CD8-positive, alpha-beta memory T cell (primary cell): ENCODE measurements around the gene LRCH4. TPM values are rescaled to one million over a fixed set of nuclear protein-coding genes. Genes with fewer than 3 reads are reported as not detected.

Experiments used
- CTCF ChIA-PET: fragments of 350-600 bp; sonication (Branson Sonifier 250); formaldehyde crosslinking; loops from one replicate; lab custom pipeline; 2021; ENCODE audit warnings: antibody characterized with exemption; lab: Charles Lee
- POLR2A ChIA-PET: fragments of 350-600 bp; sonication (Branson Sonifier 250); formaldehyde crosslinking; loops from one replicate; lab custom pipeline; 2021; ENCODE audit warnings: antibody characterized with exemption; lab: Charles Lee
- DNase-seq, 5 donors: peaks; one replicate each; pipeline versions ENCODE4 v3.0.0 to v3.0.0-alpha.2; 2020 to 2022; ENCODE audit warnings: mixed read lengths in 1 of 5
- H3K27ac ChIP-seq: one replicate; pipeline ENCODE4 v1.7.0; 2013; ENCODE audit warnings: low read depth, mild to moderate bottlenecking, low read length, moderate library complexity
- H3K27me3 ChIP-seq: 2 replicates; pipeline ENCODE4 v1.7.0; 2013; ENCODE audit warnings: low read length, mild to moderate bottlenecking; ENCODE audit not compliant: insufficient read depth, poor library complexity, severe bottlenecking
- H3K36me3 ChIP-seq: 2 replicates; pipeline ENCODE4 v1.7.0; 2013; ENCODE audit warnings: mild to moderate bottlenecking, low read length, moderate library complexity; ENCODE audit not compliant: insufficient read depth
- H3K4me1 ChIP-seq: 2 replicates; pipeline ENCODE4 v1.7.0; 2013; ENCODE audit warnings: mild to moderate bottlenecking, low read length, moderate library complexity; ENCODE audit not compliant: insufficient read depth
- H3K4me3 ChIP-seq: 2 replicates; pipeline ENCODE4 v1.7.0; 2013; ENCODE audit warnings: mild to moderate bottlenecking, low read length
- H3K9me3 ChIP-seq: 2 replicates; pipeline ENCODE4 v1.7.0; 2013; ENCODE audit warnings: mild to moderate bottlenecking, low read length
- H3K27ac Mint-ChIP-seq, 8 donors: one replicate each; pipeline ENCODE4 v1.8.0; 2020 to 2021; ENCODE audit warnings: mixed read lengths in 8 of 8, mild to moderate bottlenecking in 6 of 8, inconsistent platforms in 3 of 8, moderate library complexity in 3 of 8
- H3K27me3 Mint-ChIP-seq, 2 donors: one replicate each; pipeline ENCODE4 v1.8.0; 2020 to 2021; ENCODE audit warnings: mixed read lengths in 2 of 2, mild to moderate bottlenecking in 1 of 2, moderate library complexity in 1 of 2
- H3K36me3 Mint-ChIP-seq, 3 donors: one replicate each; pipeline ENCODE4 v1.8.0; 2020 to 2021; ENCODE audit warnings: mixed read lengths in 3 of 3, inconsistent platforms in 1 of 3, mild to moderate bottlenecking in 1 of 3
- H3K4me1 Mint-ChIP-seq, 3 donors: one replicate each; pipeline ENCODE4 v1.8.0; 2020 to 2021; ENCODE audit warnings: mixed read lengths in 3 of 3, inconsistent platforms in 1 of 3, mild to moderate bottlenecking in 1 of 3
- H3K4me3 Mint-ChIP-seq, 7 donors: one replicate each; pipeline ENCODE4 v1.8.0; 2020 to 2021; ENCODE audit warnings: mixed read lengths in 7 of 7, mild to moderate bottlenecking in 6 of 7, moderate library complexity in 4 of 7, inconsistent platforms in 2 of 7
- H3K9me3 Mint-ChIP-seq, 5 donors: one replicate each; pipeline ENCODE4 v1.8.0; 2020 to 2022; ENCODE audit warnings: mixed read lengths in 5 of 5, mild to moderate bottlenecking in 3 of 5, moderate library complexity in 2 of 5, inconsistent platforms in 1 of 5
- polyA plus RNA-seq: library from polyadenylated mRNA; unstranded; fragments of 300-500 nt; fragmentation: Illumina TruSeq; gene quantifications from one replicate; pipeline ENCODE4 v1.2.3, GENCODE V29; 2021
- total RNA-seq, 2 experiments: library from RNA; stranded (reverse); gene quantifications; one replicate each; pipeline ENCODE4 v1.2.3, GENCODE V29; 2021

LRCH4 gene
- total and polyA plus RNA-seq, 3 experiments from 2014 or later, result 101 to 153 (median 109) TPM

DNA sequence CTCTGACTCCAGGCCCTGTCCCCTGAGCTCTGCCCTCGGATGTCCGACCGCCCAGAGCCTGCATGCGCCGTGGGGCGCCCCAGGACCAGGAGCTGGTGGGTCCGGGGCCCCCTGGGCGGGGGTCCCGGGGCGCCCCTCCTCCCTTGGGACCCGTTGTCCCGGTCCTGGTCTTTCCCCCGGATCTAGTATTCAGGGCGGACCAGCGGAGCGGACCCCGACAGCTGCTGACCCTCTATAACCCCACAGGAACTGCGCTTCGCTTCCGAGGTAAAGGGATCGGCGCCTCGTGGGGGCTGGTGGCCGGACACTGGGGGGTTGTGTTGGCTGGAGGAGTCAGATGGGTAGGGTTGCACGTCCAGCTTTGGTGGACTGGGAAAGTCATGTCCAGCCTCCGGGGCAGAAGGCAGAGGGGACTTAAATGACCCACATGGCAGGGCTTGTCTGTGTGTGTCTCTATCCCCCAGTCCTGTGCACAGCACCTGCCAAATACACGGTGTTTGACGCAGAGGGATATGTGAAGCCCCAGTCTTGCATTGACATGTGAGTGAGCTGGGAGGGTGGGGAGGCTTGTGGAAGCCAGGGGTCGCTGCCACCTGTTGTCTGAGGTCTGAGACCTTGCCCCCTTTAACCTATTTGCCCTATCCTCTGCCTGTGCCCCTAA, 26.9 kb upstream of the LRCH4 start:
- Mint-ChIP-seq H3K36me3 (peaks cover 0 to 10% (median 7%) of the 10 kb centered on the region in 3 donors), H3K4me1 (peaks cover 20 to 24% (median 23%) of the 10 kb centered on the region in 3 donors), H3K4me3 (peak overlapping the region; percentile 85 to 100 (median 98)), H3K27me3 (no peaks in the 10 kb centered on the region), H3K9me3 (no peaks in the 10 kb centered on the region), H3K27ac (peak overlapping the region in 7 of 8 donors; percentile 39 to 94 (median 87))
- Histone ChIP-seq H3K4me3 (peak overlapping the region; percentile 99), H3K27ac (peak overlapping the region; percentile 99), H3K27me3 (no peaks in the 10 kb centered on the region), H3K4me1 (peaks cover 19% of the 10 kb centered on the region), H3K36me3 (no peaks in the 10 kb centered on the region), H3K9me3 (no peaks in the 10 kb centered on the region)
- peak in 2 of 5 donors; percentile 17 to 43 for DNase-seq
- POLR2A ChIA-PET, result interaction anchor here (0.8 to 3.5 kb wide), 14 partner anchors 14 to 183 kb away, joined by 3 to 31 read pairs (median 10); partner anchors contain the start of genes FBXO24, GNB2, LRCH4 and MEPCE
- CTCF ChIA-PET, result interaction anchor here (1.0 to 3.4 kb wide), 21 partner anchors 8 to 239 kb away, joined by 3 to 21 read pairs (median 6); partner anchors contain the start of genes FBXO24, GIGYF1, LRCH4 and POP7

DNA sequence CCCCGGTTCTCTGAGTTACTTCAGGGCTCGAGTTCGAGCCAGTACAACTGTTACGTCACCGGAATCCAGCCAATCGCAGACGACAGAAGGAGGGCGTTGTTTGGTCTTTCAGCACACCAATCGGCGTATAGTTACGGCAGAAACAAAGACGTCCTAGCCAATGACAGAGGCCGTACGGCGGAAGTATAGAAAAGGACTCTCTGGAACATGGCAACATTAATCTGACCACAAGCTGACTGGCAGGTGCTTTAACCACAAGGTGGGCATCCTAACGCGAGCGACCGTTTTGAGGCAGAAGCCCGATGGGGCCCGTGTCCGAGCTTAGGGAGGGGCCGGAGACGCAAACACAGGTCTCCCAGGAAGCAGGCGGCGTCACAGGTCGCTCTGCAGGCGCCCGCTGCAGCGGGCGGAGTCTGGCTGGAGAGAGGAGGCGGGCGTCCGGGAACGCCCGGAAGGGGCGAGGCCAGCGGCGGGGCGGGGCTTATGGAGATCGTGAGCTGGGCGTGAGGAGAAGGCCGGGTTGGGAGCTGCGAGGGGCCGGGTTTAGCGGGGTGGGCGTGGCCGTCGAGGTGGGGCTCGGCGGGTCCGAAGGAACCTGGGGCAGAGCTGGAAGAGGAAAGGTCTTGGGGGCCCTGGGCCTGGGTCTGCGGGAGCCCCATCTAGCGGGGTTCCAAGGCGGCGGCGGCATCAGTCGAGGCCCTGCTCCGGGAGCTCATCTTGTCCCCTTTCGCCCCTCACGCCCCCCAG, 26.2 kb upstream of the LRCH4 start, which contains the start of gene MOSPD3:
Gene MOSPD3 (plus strand): TSS at position 558 of the 747 bp plus-strand sequence. CDS start 252 bp downstream, outside the sequence.
- Mint-ChIP-seq H3K36me3 (peaks cover 0 to 10% (median 7%) of the 10 kb centered on the region in 3 donors), H3K4me3 (peak within 1 kb of the TSS; percentile 91 to 100 (median 99)), H3K27ac (peak within 1 kb of the TSS; percentile 94 to 100 (median 100)), H3K4me1 (peaks cover 20 to 24% (median 23%) of the 10 kb centered on the region in 3 donors), H3K9me3 (no peaks in the 10 kb centered on the region), H3K27me3 (no peaks in the 10 kb centered on the region)
- Histone ChIP-seq H3K27ac (peak within 1 kb of the TSS; percentile 99), H3K4me1 (peaks cover 19% of the 10 kb centered on the region), H3K36me3 (no peaks in the 10 kb centered on the region), H3K9me3 (no peaks in the 10 kb centered on the region), H3K27me3 (no peaks in the 10 kb centered on the region), H3K4me3 (peak within 1 kb of the TSS; percentile 99)
- ChIA-PET CTCF (interaction anchor here (0.7 to 3.4 kb wide), 20 partner anchors 9 to 240 kb away, joined by 3 to 21 read pairs (median 6); partner anchors contain the start of genes FBXO24, GIGYF1, LRCH4 and POP7), POLR2A (interaction anchor here (0.7 to 3.5 kb wide), 16 partner anchors 15 to 183 kb away, joined by 3 to 31 read pairs (median 10); partner anchors contain the start of genes FBXO24, GNB2, LRCH4 and MEPCE)
- peak; percentile 96 to 98 (median 98) for DNase-seq

DNA sequence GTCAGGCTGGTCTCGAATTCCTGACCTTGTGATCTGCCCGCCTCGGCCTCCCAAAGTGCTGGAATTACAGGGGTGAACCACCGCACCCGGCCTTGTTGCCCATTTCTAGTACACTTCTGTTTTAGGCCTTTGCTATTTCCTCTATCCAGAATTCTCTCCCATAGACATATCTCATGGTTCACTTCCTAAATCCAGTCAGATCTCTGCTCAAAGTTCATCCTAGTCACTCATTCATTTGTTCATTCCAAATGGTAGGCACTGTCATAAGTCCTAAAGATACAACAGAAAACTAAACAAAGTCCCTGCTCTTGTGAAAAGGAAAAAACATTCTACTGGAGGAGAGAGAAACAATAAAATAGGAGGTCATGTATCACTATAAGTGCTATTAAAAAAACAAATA, 24.0 kb upstream of the LRCH4 start:
- DNase-seq, result no peak
- Histone ChIP-seq H3K4me3 (no peak overlapping the region), H3K4me1 (peaks cover 23% of the 10 kb centered on the region), H3K27me3 (no peaks in the 10 kb centered on the region), H3K27ac (no peak overlapping the region), H3K9me3 (no peaks in the 10 kb centered on the region), H3K36me3 (no peaks in the 10 kb centered on the region)
- POLR2A ChIA-PET, result no interaction called here
- CTCF ChIA-PET, result no interaction called here
- Mint-ChIP-seq H3K27me3 (no peaks in the 10 kb centered on the region), H3K4me3 (peak overlapping the region in 6 of 7 donors; percentile 1 to 57 (median 32)), H3K27ac (peak overlapping the region in 5 of 8 donors; percentile 4 to 34 (median 25)), H3K9me3 (no peaks in the 10 kb centered on the region), H3K36me3 (peaks cover 0 to 7% (median 2%) of the 10 kb centered on the region in 3 donors), H3K4me1 (peaks cover 24 to 35% (median 34%) of the 10 kb centered on the region in 3 donors)

DNA sequence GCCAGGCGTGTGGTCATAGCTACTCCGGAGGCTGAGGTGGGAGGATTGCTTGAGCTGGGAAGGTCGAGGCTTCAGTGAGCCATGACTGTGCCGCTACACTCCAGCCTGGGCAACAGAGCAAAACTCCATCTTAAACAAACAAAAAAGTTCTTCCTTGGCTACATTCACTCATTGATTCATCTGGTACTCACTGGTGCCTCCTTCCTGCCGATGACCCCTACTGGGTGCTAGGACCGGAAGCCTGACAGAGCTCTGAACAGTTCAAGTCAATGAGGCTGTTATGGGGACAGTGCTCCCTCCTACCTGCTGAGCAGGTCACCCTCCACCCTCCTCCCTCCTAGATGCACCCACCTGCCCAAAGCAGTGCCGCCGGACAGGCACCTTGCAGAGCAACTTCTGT, 21.2 kb upstream of the LRCH4 start:
- Mint-ChIP-seq H3K4me3 (peak overlapping the region in 2 of 7 donors; percentile 4 to 73), H3K4me1 (peaks cover 15 to 37% (median 23%) of the 10 kb centered on the region in 3 donors), H3K9me3 (no peaks in the 10 kb centered on the region), H3K27ac (peak overlapping the region in 4 of 8 donors; percentile 44 to 76 (median 55)), H3K36me3 (peaks cover 0 to 2% (median 0%) of the 10 kb centered on the region in 3 donors), H3K27me3 (no peaks in the 10 kb centered on the region)
- Histone ChIP-seq H3K9me3 (no peaks in the 10 kb centered on the region), H3K27ac (no peak overlapping the region), H3K36me3 (no peaks in the 10 kb centered on the region), H3K4me3 (no peak overlapping the region), H3K27me3 (no peaks in the 10 kb centered on the region), H3K4me1 (peaks cover 18% of the 10 kb centered on the region)
- DNase-seq, result no peak
- ChIA-PET POLR2A (interaction anchor here (0.6 to 1.2 kb wide), 2 partner anchors 21 to 98 kb away, joined by 3 to 4 read pairs; partner anchors contain the start of genes FBXO24 and LRCH4), CTCF (interaction anchor here (0.8 to 1.7 kb wide), 4 partner anchors 22 to 106 kb away, joined by 3 to 5 read pairs (median 3); partner anchors contain the start of gene POP7)

DNA sequence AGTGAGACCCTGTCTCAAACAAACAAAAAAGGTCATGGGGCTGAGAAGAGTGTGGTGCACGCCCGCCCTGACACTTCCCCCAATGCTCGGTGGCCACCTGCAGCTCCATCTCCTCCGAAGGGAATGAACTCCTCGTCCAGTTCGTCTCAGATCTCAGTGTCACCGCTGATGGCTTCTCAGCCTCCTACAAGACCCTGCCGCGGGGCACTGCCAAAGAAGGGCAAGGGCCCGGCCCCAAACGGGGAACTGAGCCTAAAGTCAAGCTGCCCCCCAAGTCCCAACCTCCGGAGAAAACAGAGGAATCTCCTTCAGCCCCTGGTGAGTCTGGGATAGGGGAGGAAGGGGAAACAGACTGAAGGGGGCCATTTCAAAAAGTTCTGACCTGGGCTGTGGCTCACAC, 20.4 kb upstream of the LRCH4 start:
- Histone ChIP-seq H3K4me3 (no peak overlapping the region), H3K27ac (no peak overlapping the region), H3K9me3 (no peaks in the 10 kb centered on the region), H3K4me1 (peaks cover 18% of the 10 kb centered on the region), H3K27me3 (no peaks in the 10 kb centered on the region), H3K36me3 (no peaks in the 10 kb centered on the region)
- no peak for DNase-seq
- H3K4me3 Mint-ChIP-seq, result peak overlapping the region in 6 of 7 donors; percentile 11 to 95 (median 72)
- peak overlapping the region in 1 of 8 donors; percentile 64 for H3K27ac Mint-ChIP-seq
- POLR2A ChIA-PET, result interaction anchor here (1.2 to 1.3 kb wide), 2 partner anchors 22 to 99 kb away, joined by 4 to 5 read pairs; no protein-coding TSS in a partner anchor
- H3K36me3 Mint-ChIP-seq, result no peaks in the 10 kb centered on the region
- no peaks in the 10 kb centered on the region for H3K9me3 Mint-ChIP-seq
- H3K4me1 Mint-ChIP-seq, result peaks cover 11 to 34% (median 18%) of the 10 kb centered on the region in 3 donors
- H3K27me3 Mint-ChIP-seq, result no peaks in the 10 kb centered on the region
- CTCF ChIA-PET, result interaction anchor here (0.9 to 1.9 kb wide), 6 partner anchors 17 to 99 kb away, joined by 3 to 10 read pairs (median 8); partner anchors contain the start of genes FBXO24, LRCH4 and POP7

DNA sequence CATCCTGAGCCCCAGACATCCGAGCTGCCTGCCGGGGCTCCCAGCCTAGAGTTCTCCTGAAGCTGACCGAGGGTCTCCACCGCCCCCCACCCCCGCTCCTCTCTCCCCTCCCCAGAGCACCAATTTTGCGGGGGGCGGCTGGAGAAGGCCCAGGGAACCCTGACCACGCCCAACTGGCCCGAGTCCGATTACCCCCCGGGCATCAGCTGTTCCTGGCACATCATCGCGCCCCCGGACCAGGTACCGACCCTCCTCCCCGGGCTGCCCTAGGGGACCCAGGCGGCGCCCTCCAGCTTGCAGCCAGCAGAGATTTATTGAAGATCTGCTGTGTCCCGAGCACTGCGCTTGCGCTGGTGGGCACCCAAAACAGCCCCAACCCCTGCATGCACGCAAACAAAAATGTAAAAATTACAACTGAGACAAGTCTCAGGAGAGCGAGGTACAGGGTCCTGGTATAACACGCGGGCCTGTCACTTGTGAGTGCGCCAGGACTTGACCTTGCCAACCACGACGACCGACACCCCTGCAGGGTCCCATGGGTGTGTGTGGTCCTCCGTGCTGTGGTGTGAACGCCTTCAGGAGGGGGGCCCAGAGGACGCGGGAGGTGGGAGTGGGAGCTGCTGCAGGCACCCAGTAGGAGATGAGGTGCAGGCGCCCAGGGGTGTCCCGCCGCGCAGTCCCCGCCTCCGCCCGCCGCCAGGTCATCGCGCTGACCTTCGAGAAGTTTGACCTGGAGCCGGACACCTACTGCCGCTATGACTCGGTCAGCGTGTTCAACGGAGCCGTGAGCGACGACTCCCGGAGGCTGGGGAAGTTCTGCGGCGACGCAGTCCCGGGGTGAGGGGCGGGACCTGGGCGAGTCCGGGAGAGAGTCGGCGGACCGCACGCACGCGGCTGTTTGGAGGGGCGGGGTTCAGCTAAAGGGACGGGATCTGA, 19.3 kb upstream of the LRCH4 start:
- H3K4me3 ChIP-seq, result peak overlapping the region; percentile 38
- no peaks in the 10 kb centered on the region for H3K9me3 ChIP-seq
- ChIA-PET POLR2A (interaction anchor here (0.6 to 3.2 kb wide), 6 partner anchors 19 to 76 kb away, joined by 3 to 14 read pairs (median 3); partner anchors contain the start of genes FBXO24 and LRCH4), CTCF (interaction anchor here (0.7 to 1.9 kb wide), 11 partner anchors 8 to 247 kb away, joined by 3 to 10 read pairs (median 4); partner anchors contain the start of genes FBXO24, LRCH4 and SLC12A9)
- DNase-seq, result peak in 4 of 5 donors; percentile 24 to 61 (median 42)
- peaks cover 18% of the 10 kb centered on the region for H3K4me1 ChIP-seq
- Mint-ChIP-seq H3K9me3 (no peaks in the 10 kb centered on the region), H3K4me3 (peak overlapping the region; percentile 81 to 95 (median 87)), H3K4me1 (peaks cover 11 to 30% (median 18%) of the 10 kb centered on the region in 3 donors), H3K27ac (peak overlapping the region in 7 of 8 donors; percentile 56 to 89 (median 79)), H3K36me3 (no peaks in the 10 kb centered on the region), H3K27me3 (no peaks in the 10 kb centered on the region)
- no peaks in the 10 kb centered on the region for H3K36me3 ChIP-seq
- H3K27ac ChIP-seq, result peak overlapping the region; percentile 47
- H3K27me3 ChIP-seq, result no peaks in the 10 kb centered on the region
